Measurements from ENCODE around the gene TTC13. TPM values are rescaled to one million over a fixed set of nuclear protein-coding genes. Genes with fewer than 3 reads are reported as not detected.

The TTC13 gene
- total and polyA plus RNA-seq, 2 of the 4 experiments (the other 2 are of a cell fraction): 6.1 to 9.1 TPM

DNA sequence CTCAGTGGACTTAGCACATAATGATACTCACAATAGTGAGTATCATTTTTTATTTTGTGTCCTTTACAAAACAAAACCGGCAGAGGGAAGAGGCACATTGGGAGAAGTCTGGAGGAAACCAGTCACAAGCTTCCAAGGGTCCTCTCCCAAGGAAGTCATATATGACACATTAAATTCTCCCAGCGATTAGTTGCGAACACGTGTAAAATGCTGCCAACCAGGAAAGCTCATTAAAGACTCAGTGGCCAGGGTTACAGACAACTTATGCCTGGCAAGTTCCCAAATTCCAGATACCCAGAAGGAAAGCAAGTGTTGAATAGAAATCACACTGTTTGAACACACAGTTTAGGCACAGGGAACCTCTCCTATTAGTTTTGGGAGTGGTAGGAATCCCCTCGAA is 52.5 kb downstream of the TTC13 start:
- CTCF ChIA-PET: no interaction called here
- no peak overlapping the region for H3K4ac ChIP-seq (ENCODE audit: low read depth, low read length)
- no peaks in the 10 kb centered on the region for H3K9me3 ChIP-seq (ENCODE audit: control insufficient read depth, insufficient read depth, low read length)
- POLR2A ChIA-PET (ENCODE audit: unreplicated experiment): no interaction called here
- no peak for DNase-seq
- no peak overlapping the region for H2BK5ac ChIP-seq (ENCODE audit: low read depth, low read length, poor library complexity, severe bottlenecking)
- no peak overlapping the region for H2AK9ac ChIP-seq (replicated peaks; ENCODE audit: low read depth, low read length, poor library complexity)
- H3K4me1 ChIP-seq (ENCODE audit: control insufficient read depth, insufficient read depth, low read length): no peaks in the 10 kb centered on the region
- in situ Hi-C loops (cut with MboI; ENCODE audit: low sequenced_read_pairs): no loop called here
- no peaks in the 10 kb centered on the region for H4K20me1 ChIP-seq (ENCODE audit: insufficient read depth, low read length)
- H3K27me3 ChIP-seq (ENCODE audit: control insufficient read depth, insufficient read depth, low read length): no peaks in the 10 kb centered on the region
- peaks cover 7% of the 10 kb centered on the region for H3K36me3 ChIP-seq (ENCODE audit: control insufficient read depth, insufficient read depth, low read length)
- H3K56ac ChIP-seq (ENCODE audit: extremely low read depth, insufficient read depth, low read length): no peak overlapping the region
- H4K5ac ChIP-seq (ENCODE audit: low read depth, low read length): no peak overlapping the region
- no TSS peak for BruUV-seq (replicated peaks)
- no peak overlapping the region for H2BK15ac ChIP-seq (ENCODE audit: low read depth, low read length)
- WGBS, 2 experiments (ENCODE audit: extremely low coverage in 2 of 2, insufficient read length in 1 of 2): no CpG with 5 or more reads among the region's 5 CpGs
- H3K18ac ChIP-seq (ENCODE audit: low read depth, low read length): no peak overlapping the region
- H3K79me1 ChIP-seq (ENCODE audit: low read depth in 1 of 2, low read length in 2 of 2): no peaks in the 10 kb centered on the region
- no peak overlapping the region for H3K4me2 ChIP-seq (ENCODE audit: low read depth, low read length)
- H3K4me3 ChIP-seq (ENCODE audit: insufficient read depth, low read depth, low read length): no peak overlapping the region
- H3K27ac ChIP-seq (ENCODE audit: insufficient read depth, low read length): no peak overlapping the region
- dilution Hi-C loops (cut with HindIII; ENCODE audit: low sequenced_read_pairs, unreplicated experiment): no loop called here
- H2BK120ac ChIP-seq (ENCODE audit: low read depth, low read length): no peak overlapping the region
- no peak overlapping the region for H3K14ac ChIP-seq (replicated peaks; ENCODE audit: low read depth, low read length)
- TF ChIP-seq MAFK (IDR thresholded peaks at IDR 0.05; ENCODE audit: low read depth, low read length): no peak
- TF ChIP-seq FOS (IDR thresholded peaks at IDR 0.05; ENCODE audit: low read depth, low read length): no peak
- no peak for TF ChIP-seq MAZ (IDR thresholded peaks at IDR 0.05; ENCODE audit: borderline replicate concordance, low read depth, low read length)
- TF ChIP-seq, protein P1, sequence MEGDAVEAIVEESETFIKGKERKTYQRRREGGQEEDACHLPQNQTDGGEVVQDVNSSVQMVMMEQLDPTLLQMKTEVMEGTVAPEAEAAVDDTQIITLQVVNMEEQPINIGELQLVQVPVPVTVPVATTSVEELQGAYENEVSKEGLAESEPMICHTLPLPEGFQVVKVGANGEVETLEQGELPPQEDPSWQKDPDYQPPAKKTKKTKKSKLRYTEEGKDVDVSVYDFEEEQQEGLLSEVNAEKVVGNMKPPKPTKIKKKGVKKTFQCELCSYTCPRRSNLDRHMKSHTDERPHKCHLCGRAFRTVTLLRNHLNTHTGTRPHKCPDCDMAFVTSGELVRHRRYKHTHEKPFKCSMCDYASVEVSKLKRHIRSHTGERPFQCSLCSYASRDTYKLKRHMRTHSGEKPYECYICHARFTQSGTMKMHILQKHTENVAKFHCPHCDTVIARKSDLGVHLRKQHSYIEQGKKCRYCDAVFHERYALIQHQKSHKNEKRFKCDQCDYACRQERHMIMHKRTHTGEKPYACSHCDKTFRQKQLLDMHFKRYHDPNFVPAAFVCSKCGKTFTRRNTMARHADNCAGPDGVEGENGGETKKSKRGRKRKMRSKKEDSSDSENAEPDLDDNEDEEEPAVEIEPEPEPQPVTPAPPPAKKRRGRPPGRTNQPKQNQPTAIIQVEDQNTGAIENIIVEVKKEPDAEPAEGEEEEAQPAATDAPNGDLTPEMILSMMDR (conservative IDR thresholded peaks at IDR 0.05; ENCODE audit: low read depth, low read length): no peak
- TF ChIP-seq BHLHE40 (IDR thresholded peaks at IDR 0.05; ENCODE audit: low read depth, low read length): no peak
- no peak for TF ChIP-seq CEBPB (IDR thresholded peaks at IDR 0.05; ENCODE audit: low read depth, low read length)
- TF ChIP-seq, protein P2, sequence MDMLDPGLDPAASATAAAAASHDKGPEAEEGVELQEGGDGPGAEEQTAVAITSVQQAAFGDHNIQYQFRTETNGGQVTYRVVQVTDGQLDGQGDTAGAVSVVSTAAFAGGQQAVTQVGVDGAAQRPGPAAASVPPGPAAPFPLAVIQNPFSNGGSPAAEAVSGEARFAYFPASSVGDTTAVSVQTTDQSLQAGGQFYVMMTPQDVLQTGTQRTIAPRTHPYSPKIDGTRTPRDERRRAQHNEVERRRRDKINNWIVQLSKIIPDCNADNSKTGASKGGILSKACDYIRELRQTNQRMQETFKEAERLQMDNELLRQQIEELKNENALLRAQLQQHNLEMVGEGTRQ (IDR thresholded peaks at IDR 0.05; ENCODE audit: low read depth, low read length): no peak
- TF ChIP-seq MXI1 (IDR thresholded peaks at IDR 0.05; ENCODE audit: borderline replicate concordance, low read depth, low read length): no peak
- TF ChIP-seq SMC3 (IDR thresholded peaks at IDR 0.05; ENCODE audit: low read depth, low read length): no peak
- TF ChIP-seq RAD21 (IDR thresholded peaks at IDR 0.05; ENCODE audit: low read length): no peak
- no peak for TF ChIP-seq NFE2L2 (IDR thresholded peaks at IDR 0.05; ENCODE audit: low read depth, low read length)
- TF ChIP-seq, protein P3, sequence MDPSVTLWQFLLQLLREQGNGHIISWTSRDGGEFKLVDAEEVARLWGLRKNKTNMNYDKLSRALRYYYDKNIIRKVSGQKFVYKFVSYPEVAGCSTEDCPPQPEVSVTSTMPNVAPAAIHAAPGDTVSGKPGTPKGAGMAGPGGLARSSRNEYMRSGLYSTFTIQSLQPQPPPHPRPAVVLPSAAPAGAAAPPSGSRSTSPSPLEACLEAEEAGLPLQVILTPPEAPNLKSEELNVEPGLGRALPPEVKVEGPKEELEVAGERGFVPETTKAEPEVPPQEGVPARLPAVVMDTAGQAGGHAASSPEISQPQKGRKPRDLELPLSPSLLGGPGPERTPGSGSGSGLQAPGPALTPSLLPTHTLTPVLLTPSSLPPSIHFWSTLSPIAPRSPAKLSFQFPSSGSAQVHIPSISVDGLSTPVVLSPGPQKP (IDR thresholded peaks at IDR 0.05; ENCODE audit: borderline replicate concordance, low read depth, low read length): no peak
- TF ChIP-seq POLR2A (IDR thresholded peaks at IDR 0.05; ENCODE audit: low read depth, low read length): no peak
- no peak for TF ChIP-seq RFX5 (IDR thresholded peaks at IDR 0.05; ENCODE audit: low read depth, low read length)
- no peak for TF ChIP-seq CHD1 (IDR thresholded peaks at IDR 0.05; ENCODE audit: low read depth, low read length)
- H3K9me1 ChIP-seq (ENCODE audit: insufficient read depth, low read length): 0 out of 2 replicates have a peak, but pooled peaks cover 2% of the 10 kb centered on the region
- no peak overlapping the region for H2AFZ ChIP-seq (replicated peaks; ENCODE audit: low read length, poor library complexity)
- intact Hi-C loops (cut with micrococcal nuclease): no loop called here
- ATAC-seq (ENCODE audit: low read depth): no peak
- H3K9ac ChIP-seq (ENCODE audit: low read depth, low read length): no peak overlapping the region
- H2AK5ac ChIP-seq (ENCODE audit: low read depth, low read length): no peak overlapping the region
- H4K8ac ChIP-seq (ENCODE audit: low read depth in 2 of 2, low read length in 2 of 2): no peak overlapping the region
- no peak overlapping the region for H2BK20ac ChIP-seq (ENCODE audit: low read depth, low read length)
- H3K23ac ChIP-seq (ENCODE audit: low read depth, low read length): no peak overlapping the region
- no peak overlapping the region for H4K91ac ChIP-seq (ENCODE audit: insufficient read depth, low read depth, low read length)
